Measurements from ENCODE around the gene CAPZA1.
"Not testable (repeated sequence)": the region's sequence is repeated elsewhere in the genome, so short reads cannot be mapped to it uniquely, and the experiment has no call there.

Gene CAPZA1

GRCh38 chr1:112628516-112628915 lies 8.9 kb downstream of the CAPZA1 start:
- no peak for DNase-seq

DNA sequence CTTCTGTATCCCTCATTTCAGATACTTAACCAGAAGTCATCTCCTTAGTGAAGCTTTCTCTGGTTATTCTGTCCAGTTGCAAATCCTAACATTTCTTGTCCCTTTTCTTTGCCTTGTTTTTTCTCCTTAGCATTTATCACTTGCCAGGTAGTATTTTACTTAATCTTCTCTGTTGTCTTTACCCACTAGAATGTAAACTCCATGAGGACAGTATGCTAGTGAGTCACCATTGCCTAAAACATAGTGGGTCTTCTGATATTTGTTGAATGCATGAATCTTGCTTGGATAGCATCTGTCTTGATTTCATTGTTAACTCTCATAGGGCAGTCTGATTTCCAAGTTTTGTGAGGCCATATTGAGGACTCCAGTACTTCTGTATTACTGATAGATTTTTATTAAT lies 9.6 kb downstream of the CAPZA1 start:
- DNase-seq = no peak

DNA sequence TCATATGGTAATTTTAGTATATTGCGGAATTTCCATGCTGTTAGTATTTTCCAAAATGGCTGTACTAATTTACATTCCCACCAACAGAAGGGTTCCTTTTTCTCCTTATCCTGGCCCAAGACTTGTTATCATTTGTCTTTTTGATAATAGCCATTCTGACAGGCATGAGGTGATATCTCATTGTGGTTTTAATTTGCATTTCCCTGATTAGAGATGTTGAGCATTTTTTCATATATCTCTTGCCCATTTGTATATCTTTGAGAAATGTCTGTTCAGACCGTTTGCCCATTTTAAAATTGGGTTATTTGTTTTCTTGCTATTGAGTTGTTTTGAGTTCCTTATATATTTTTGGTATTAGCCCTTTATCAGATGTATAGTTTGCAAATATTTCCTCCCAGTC lies 14.0 kb downstream of the CAPZA1 start:
- DNase-seq = no peak

GRCh38 chr1:112634367-112634766 lies 14.7 kb downstream of the CAPZA1 start:
- no peak for DNase-seq

DNA sequence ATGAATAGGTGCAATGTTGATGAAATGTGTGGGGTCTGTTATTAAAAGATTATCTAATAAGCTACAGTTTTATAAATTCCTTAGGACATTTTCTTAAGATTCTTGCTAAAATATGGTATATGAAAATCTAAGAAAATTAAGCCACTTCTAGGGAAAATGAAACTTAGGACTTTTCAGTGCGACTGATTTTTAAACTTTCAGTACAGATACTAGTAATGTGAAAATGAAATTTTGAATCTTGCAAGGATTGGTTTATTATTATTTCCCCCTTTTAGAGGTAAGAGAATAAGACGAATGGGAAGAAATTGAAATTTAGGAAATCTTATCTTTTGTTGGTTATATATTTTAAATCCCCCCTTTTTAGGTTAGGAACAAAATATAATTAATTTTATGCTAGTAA lies 16.4 kb downstream of the CAPZA1 start:
- no peak for DNase-seq

DNA sequence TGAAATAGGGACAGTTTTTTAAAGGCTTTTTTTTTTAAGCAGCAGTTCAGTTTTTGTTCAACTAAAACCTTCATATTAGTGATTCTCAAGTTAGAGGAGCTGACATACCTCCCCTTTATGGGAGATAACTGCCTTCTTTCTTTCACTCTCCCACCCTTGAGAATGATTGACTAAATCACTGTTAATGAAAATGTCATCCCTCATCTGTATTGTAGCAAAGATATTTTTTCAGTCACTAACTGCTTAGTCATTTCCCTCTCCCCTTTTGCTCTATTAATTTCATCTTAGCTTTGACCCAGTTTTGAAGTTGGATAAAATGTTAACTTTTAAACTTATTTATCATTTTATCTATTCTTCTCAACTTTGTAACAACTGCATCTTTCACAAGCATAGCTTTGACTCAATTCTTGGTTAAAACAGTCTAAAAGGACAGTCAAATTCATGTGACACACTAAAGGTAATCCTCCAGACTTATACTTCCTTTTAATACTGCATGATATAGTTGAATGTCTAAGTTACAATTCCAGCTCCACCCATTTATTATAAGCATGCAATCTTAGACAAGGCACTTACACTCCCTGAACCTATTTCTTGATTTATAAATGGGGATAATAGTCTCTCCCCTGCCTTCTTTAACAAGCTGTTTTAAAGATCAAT lies 17.1 kb downstream of the CAPZA1 start:
- no peak for DNase-seq

GRCh38 chr1:112637254-112638109 lies 17.9 kb downstream of the CAPZA1 start:
- DNase-seq = no peak

- no peak for DNase-seq
Observed at GRCh38 chr1:112638110-112638428, 18.4 kb downstream of the CAPZA1 start.

- not testable (repeated sequence) for DNase-seq
Observed at GRCh38 chr1:112640437-112640836, 20.8 kb downstream of the CAPZA1 start.

DNA sequence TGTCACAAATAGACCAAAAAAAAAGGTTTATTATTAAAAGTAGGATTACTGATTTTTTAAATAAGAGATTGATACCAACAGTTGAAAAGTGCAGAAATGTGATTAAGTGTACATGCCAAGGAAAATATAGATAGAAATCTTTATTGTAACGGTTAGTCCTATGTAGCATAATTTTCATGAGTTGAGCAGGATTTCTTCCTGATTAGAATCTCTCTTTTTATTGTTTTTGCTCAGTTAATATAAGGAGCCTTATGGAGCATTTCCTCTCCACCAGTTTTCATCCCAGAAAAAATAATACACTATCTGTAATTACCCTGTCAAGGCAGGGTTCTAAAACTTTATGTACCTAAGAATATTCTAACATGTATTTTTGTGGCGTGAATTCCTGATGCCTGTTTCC lies 23.4 kb downstream of the CAPZA1 start:
- no peak for DNase-seq

- no peak for DNase-seq
Observed at GRCh38 chr1:112646225-112646624, 26.6 kb downstream of the CAPZA1 start.

DNA sequence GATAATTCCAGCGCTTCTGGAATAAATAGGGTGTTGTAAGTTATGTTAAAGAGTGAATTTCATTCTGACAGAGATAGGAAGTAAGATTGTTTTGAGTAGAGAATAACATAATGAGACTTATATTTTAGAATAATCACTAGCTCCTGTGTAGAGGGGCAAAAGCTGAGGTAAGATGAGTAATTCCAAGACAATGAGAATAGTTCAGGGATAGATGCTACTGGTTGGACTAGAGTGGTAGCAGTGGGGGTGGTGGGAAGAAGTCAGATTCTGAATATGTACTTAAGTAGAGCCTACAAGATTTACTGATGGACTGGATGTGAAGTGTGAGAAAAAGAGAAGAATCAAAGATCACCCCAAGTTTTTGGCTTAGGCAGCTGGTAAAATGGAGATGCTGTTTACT lies 31.6 kb downstream of the CAPZA1 start:
- DNase-seq = no peak

GRCh38 chr1:112665857-112666256 lies 46.2 kb downstream of the CAPZA1 start:
- no peak for DNase-seq

DNA sequence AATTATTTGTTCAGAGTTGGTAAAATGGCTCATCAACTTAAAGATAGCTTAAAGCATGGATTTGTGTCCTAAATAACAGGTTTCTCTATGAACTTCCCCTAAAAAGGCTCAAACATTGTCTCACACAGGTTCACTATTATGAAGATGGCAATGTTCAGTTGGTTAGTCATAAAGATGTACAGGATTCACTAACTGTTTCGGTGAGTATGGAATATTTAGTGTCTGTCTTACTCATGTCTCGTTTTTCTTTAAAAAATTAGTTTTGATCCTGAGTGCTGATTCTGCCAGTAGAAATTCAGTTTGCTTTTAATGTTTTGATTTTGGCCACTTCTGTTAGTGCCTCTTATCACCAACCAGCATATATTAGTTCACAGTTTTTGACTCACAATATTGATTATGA lies 47.3 kb downstream of the CAPZA1 start:
- no peak for DNase-seq

DNA sequence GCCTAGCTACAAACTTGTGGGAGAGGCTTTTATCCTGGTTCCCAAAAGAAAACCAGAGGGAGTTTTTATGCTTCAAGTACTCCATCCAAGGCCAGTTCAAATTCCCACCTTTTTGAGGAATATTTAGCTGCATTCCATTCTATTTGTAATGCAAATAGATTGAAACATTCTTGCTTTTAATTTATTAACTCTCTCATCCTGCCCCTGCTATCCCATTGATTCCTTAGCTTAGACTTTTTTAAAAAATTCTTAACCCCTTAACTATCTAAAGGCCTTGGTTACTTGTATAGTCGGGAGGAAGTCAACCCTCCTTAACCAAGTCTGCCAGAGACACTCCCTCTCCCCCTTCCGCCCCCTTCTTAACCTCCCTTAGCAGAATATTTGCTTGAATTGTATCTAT lies 52.4 kb downstream of the CAPZA1 start:
- DNase-seq = no peak

DNA sequence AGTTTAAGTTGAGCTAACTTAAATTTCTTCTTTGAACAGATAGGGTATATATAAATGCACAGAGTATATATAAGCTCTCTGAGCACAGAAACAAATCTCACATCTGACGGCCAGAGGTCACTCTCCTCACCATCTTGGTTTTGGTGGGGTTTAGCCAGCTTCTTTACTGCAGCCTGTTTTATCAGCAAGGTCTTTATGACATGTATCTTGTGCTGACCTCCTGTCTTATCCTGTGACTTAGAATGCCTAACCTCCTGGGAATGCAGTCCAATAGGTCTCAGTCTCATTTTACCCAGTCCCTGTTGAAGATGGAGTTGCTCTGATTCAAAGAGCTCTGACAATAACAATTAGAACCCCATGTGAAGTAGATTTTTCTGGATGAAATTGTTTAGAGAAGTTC lies 53.2 kb downstream of the CAPZA1 start:
- DNase-seq = no peak

GRCh38 chr1:112673592-112674439 lies 54.2 kb downstream of the CAPZA1 start:
- peak in 1 of 2 donors; percentile 43 for DNase-seq

- peak; percentile 50 to 65 for DNase-seq
Observed at GRCh38 chr1:112674440-112674985, 54.9 kb downstream of the CAPZA1 start, which contains the start of gene MOV10. Gene MOV10 (plus strand): TSS chr1:112674659. CDS start chr1:112674913, 254 bp downstream.

DNA sequence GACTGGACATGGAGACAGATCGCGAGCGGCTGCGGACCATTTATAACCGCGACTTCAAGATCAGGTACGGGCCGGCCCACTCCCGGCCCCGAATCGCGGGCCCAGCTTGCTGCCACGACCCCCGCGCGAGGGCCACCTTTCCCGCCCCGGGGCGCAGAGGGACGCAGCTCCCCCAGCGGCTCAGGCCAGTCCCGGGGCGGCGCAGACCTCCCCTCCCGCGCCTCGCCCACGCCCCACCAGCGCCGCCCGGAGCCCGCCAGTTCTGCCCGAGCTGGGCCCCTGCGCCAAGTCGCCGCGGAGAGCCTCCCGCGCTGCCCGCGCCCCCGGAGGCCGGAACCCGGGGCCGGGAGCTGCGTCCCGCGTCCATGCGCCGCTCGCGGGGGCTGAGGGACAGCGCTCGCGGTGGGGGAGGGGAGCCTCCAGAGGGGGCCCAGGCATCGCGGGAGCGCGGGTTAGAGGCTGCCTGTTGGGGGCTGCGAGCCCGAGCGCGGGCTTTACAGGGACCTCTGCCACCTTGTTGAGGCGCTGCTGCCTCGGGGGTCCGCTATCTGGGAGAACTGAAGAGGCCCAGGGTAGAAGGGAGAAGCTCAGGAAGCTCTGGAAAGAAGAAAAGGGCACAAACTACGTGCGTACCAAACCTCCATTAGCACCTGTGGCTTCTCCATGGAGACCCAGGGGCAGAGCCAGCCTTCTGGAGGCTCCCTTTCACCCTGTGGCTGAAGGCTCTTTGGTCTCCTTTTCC lies 55.5 kb downstream of the CAPZA1 start:
- peak; percentile 21 to 37 for DNase-seq

GRCh38 chr1:112675728-112676381 lies 56.2 kb downstream of the CAPZA1 start:
- no peak for DNase-seq

- no peak for DNase-seq
Observed at GRCh38 chr1:112676543-112676942, 56.9 kb downstream of the CAPZA1 start.

DNA sequence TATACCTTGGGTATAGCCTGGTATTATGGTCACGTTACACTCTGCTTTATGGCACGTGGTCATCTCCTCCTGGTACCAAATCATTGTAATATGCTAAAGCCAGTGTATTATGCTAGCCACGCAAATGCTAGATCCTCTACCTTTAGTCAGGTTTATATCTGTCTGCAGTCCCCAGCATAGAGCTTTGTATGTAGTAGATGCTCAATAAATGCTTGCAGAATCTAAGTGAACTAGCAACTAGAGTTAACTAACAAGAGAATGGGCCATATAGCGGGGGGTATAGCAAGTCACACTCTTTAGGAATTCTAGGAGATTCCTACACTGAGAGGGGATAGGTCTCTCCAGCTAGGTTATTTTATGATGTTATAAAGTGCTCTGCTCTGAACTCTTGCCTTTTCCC lies 57.9 kb downstream of the CAPZA1 start:
- no peak for DNase-seq
